Activated CD4-positive, alpha-beta T cell treated with anti-CD3 and anti-CD28 coated beads, Interleukin-2, amount 50 U/mL, for 48 hours (primary cell): ENCODE data around the gene CLDN34.

Experiments
- DNase-seq, 2 experiments: peaks; one replicate each; pipeline ENCODE4 v3.0.0-alpha.2; 2020

The CLDN34 gene

DNA sequence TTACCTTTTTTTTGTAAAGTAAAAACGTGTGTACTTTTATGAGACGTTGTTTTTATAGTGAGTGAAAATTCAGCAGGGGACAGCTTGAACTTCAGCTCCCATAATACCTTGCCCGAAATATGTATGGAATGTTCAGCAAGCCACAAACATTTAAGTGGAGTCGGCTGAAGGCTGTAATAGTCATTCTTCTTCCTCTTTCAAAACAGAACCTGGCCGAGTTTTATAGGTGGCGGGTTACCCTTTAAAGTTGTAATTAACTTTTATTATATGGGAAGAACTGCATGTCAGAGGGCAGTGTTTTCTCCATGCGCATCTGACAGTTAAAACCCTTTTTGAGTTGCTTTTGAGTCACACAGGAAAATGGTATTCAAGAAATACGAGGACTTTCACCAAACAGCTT, 50.7 kb downstream of the CLDN34 start:
- DNase-seq: no peak
